WTC11 (cell line): ENCODE results near the gene PRKCE. TPM values are rescaled to one million over a fixed set of nuclear protein-coding genes. Genes with fewer than 3 reads are reported as not detected.

Experiments
- ATAC-seq: fragments of 200-7000 bp; cut with Tn5 transposase; 2 replicates; pipeline ENCODE4 v1.10.0; 2021; ENCODE audit warnings: mild to moderate bottlenecking, moderate library complexity
- CTCF ChIA-PET: fragments of 300-600 bp; sonication (Branson Sonifier 250); formaldehyde crosslinking; loops from one replicate; lab custom pipeline; 2021; ENCODE audit warnings: antibody characterized with exemption; lab: Charles Lee
- POLR2A ChIA-PET: fragments of 350-600 bp; sonication (Branson Sonifier 250); formaldehyde crosslinking; loops from one replicate; lab custom pipeline; 2021; ENCODE audit warnings: antibody characterized with exemption; lab: Charles Lee
- DNase-seq: peaks from one replicate; pipeline ENCODE4 v3.0.0; 2021; ENCODE audit warnings: low spot score
- H3K27ac Mint-ChIP-seq: 2 replicates; pipeline ENCODE4 v1.8.0; 2021; ENCODE audit warnings: mixed read lengths
- H3K27me3 Mint-ChIP-seq: 2 replicates; pipeline ENCODE4 v1.8.0; 2021; ENCODE audit warnings: low read depth, mild to moderate bottlenecking, moderate library complexity, mixed read lengths
- H3K36me3 Mint-ChIP-seq: 2 replicates; pipeline ENCODE4 v1.8.0; 2021; ENCODE audit warnings: mixed read lengths
- H3K4me1 Mint-ChIP-seq: 2 replicates; pipeline ENCODE4 v1.8.0; 2022; ENCODE audit warnings: mixed read lengths
- H3K4me3 Mint-ChIP-seq: 2 replicates; pipeline ENCODE4 v1.8.0; 2021; ENCODE audit warnings: mild to moderate bottlenecking, moderate library complexity, mixed read lengths
- H3K9me3 Mint-ChIP-seq: 2 replicates; pipeline ENCODE4 v1.8.0; 2021; ENCODE audit warnings: mixed read lengths
- ELF4 ChIP-seq: sonication (generic); formaldehyde crosslinking; IDR thresholded peaks from 2 replicates; pipeline ENCODE4 v1.8.1; 2022; ENCODE audit warnings: low read depth, mild to moderate bottlenecking, moderate library complexity, missing genetic modification reagents
- ESRRA ChIP-seq: sonication (generic); formaldehyde crosslinking; IDR thresholded peaks from 2 replicates; pipeline ENCODE4 v1.8.1; 2022; ENCODE audit warnings: mild to moderate bottlenecking, missing genetic modification reagents, borderline replicate concordance
- ETV6 ChIP-seq: sonication (generic); formaldehyde crosslinking; IDR thresholded peaks from 2 replicates; pipeline ENCODE4 v1.8.1; 2022; ENCODE audit warnings: mild to moderate bottlenecking, missing genetic modification reagents
- FOXK1 ChIP-seq: sonication (generic); formaldehyde crosslinking; IDR thresholded peaks from 2 replicates; pipeline ENCODE4 v1.8.0; 2022; ENCODE audit warnings: mild to moderate bottlenecking, moderate library complexity, missing genetic modification reagents
- JAZF1 ChIP-seq: fragments of 250-450 bp; sonication (Bioruptor Pico); IDR thresholded peaks from 2 replicates; pipeline ENCODE4 v1.9.0; 2021; ENCODE audit warnings: moderate library complexity, mild to moderate bottlenecking, inconsistent platforms
- NFE2L1 ChIP-seq: sonication (generic); formaldehyde crosslinking; IDR thresholded peaks from 2 replicates; pipeline ENCODE4 v1.8.1; 2023; ENCODE audit warnings: missing genetic modification reagents
- OVOL2 ChIP-seq: fragments of 250-450 bp; sonication (Bioruptor Pico); IDR thresholded peaks from 2 replicates; pipeline ENCODE4 v1.9.0; 2021; ENCODE audit warnings: mild to moderate bottlenecking, borderline replicate concordance
- SMAD4 ChIP-seq: sonication (generic); formaldehyde crosslinking; IDR thresholded peaks from 2 replicates; pipeline ENCODE4 v1.8.0; 2022; ENCODE audit warnings: mild to moderate bottlenecking, missing genetic modification reagents
- ZNF232 ChIP-seq: sonication (generic); formaldehyde crosslinking; IDR thresholded peaks from 2 replicates; pipeline ENCODE4 v1.8.0; 2022; ENCODE audit warnings: mild to moderate bottlenecking, missing genetic modification reagents
- ZNF425 ChIP-seq: fragments of 250-450 bp; sonication (Bioruptor Pico); conservative IDR thresholded peaks from 2 replicates; pipeline ENCODE4 v1.9.0; 2021; ENCODE audit warnings: mild to moderate bottlenecking
- ZSCAN18 ChIP-seq: fragments of 250-450 bp; sonication (Bioruptor Pico); IDR thresholded peaks from 2 replicates; pipeline ENCODE4 v2.1.2; 2022; ENCODE audit warnings: mild to moderate bottlenecking, moderate library complexity
- total RNA-seq: library from RNA; stranded (reverse); gene quantifications from 3 replicates; pipeline ENCODE4 v1.2.3, GENCODE V29; 2021
- TF ChIP-seq, protein P1 (sequence below): sonication (generic); formaldehyde crosslinking; IDR thresholded peaks from 2 replicates; pipeline ENCODE4 v1.8.0; 2022; ENCODE audit warnings: mild to moderate bottlenecking, missing genetic modification reagents
- TF ChIP-seq, protein P2 (sequence below): sonication (generic); formaldehyde crosslinking; conservative IDR thresholded peaks from 2 replicates; pipeline ENCODE4 v1.8.1; 2022; ENCODE audit warnings: mild to moderate bottlenecking, missing genetic modification reagents
- TF ChIP-seq, protein P3 (sequence below): fragments of 250-450 bp; sonication (Bioruptor Pico); IDR thresholded peaks from 2 replicates; pipeline ENCODE4 v1.8.0; 2021; ENCODE audit warnings: mild to moderate bottlenecking
- TF ChIP-seq, protein P4 (sequence below): sonication (generic); formaldehyde crosslinking; IDR thresholded peaks from 2 replicates; pipeline ENCODE4 v1.8.0; 2023; ENCODE audit warnings: missing genetic modification reagents, mild to moderate bottlenecking, borderline replicate concordance
- TF ChIP-seq, protein P5 (sequence below): fragments of 250-450 bp; sonication (Bioruptor Pico); IDR thresholded peaks from 2 replicates; pipeline ENCODE4 v1.9.0; 2021; ENCODE audit warnings: mild to moderate bottlenecking, borderline replicate concordance

Gene PRKCE
- total RNA-seq, 1 experiment from 2014 or later = 5.8 TPM

GRCh38 chr2:45833968-45834344 is 182.5 kb downstream of the PRKCE start:
- Mint-ChIP-seq H3K36me3 (peaks cover 14% of the 10 kb centered on the region), H3K4me1 (peaks cover 18% of the 10 kb centered on the region), H3K4me3 (no peak overlapping the region), H3K9me3 (peaks cover 21% of the 10 kb centered on the region), H3K27ac (no peak overlapping the region; the same call in 1 of the 2 replicates), H3K27me3 (no peaks in the 10 kb centered on the region; the same call in 1 of the 2 replicates)
- CTCF ChIA-PET = interaction anchor here (1.3 to 1.5 kb wide), 2 partner anchors 55 to 109 kb away, joined by 3 to 11 read pairs; no protein-coding TSS in a partner anchor
- TF ChIP-seq, protein P1, sequence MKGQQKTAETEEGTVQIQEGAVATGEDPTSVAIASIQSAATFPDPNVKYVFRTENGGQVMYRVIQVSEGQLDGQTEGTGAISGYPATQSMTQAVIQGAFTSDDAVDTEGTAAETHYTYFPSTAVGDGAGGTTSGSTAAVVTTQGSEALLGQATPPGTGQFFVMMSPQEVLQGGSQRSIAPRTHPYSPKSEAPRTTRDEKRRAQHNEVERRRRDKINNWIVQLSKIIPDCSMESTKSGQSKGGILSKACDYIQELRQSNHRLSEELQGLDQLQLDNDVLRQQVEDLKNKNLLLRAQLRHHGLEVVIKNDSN = no peak
- TF ChIP-seq, protein P2, sequence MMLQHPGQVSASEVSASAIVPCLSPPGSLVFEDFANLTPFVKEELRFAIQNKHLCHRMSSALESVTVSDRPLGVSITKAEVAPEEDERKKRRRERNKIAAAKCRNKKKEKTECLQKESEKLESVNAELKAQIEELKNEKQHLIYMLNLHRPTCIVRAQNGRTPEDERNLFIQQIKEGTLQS (CRISPR knock-in tag) = no peak
- TF ChIP-seq FOXK1 (CRISPR knock-in tag) (no peak), ZNF425 (CRISPR knock-in tag) (no peak), ZNF232 (CRISPR knock-in tag) (no peak)
- POLR2A ChIA-PET = no interaction called here
- DNase-seq (no peak), ATAC-seq (no peak)

- ChIA-PET CTCF (interaction anchor here (0.6 to 1.5 kb wide), 2 partner anchors 56 to 623 kb away, joined by 3 to 11 read pairs; no protein-coding TSS in a partner anchor), POLR2A (no interaction called here)
- H3K27me3 Mint-ChIP-seq = no peaks in the 10 kb centered on the region; the same call in 1 of the 2 replicates
These were observed 182.9 kb downstream of the PRKCE start for GRCh38 chr2:45834372-45834771.

DNA sequence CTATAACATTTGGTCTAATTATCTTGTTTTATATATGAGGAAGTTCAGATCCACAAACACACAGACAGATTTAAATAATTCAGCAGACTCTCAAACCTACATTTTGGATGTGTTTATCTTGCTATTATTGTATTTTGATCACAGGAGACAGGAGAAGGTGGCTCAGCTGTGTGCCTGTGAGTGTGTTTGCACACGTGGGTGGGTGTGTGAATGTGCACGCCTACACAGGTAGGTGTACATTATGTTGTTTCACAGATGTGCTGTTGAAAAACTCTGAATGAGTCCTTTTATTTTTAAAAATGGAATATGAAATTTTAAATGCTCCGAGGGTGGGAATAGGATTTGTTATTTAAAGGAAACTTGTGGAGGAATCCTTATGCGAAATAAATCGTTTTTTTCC is 183.4 kb downstream of the PRKCE start:
- Mint-ChIP-seq H3K4me1 (peaks cover 18% of the 10 kb centered on the region), H3K4me3 (no peak overlapping the region), H3K27ac (no peak overlapping the region), H3K36me3 (peaks cover 14% of the 10 kb centered on the region), H3K9me3 (peaks cover 16% of the 10 kb centered on the region), H3K27me3 (no peaks in the 10 kb centered on the region; the same call in 1 of the 2 replicates)
- CTCF ChIA-PET = interaction anchor here (0.6 to 1.6 kb wide), 4 partner anchors 11 to 624 kb away, joined by 3 to 11 read pairs (median 3); no protein-coding TSS in a partner anchor
- POLR2A ChIA-PET = no interaction called here
- no peak for DNase-seq
- no peak for ATAC-seq
- TF ChIP-seq, protein P3, sequence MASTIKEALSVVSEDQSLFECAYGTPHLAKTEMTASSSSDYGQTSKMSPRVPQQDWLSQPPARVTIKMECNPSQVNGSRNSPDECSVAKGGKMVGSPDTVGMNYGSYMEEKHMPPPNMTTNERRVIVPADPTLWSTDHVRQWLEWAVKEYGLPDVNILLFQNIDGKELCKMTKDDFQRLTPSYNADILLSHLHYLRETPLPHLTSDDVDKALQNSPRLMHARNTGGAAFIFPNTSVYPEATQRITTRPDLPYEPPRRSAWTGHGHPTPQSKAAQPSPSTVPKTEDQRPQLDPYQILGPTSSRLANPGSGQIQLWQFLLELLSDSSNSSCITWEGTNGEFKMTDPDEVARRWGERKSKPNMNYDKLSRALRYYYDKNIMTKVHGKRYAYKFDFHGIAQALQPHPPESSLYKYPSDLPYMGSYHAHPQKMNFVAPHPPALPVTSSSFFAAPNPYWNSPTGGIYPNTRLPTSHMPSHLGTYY (CRISPR knock-in tag) = no peak
- no peak for TF ChIP-seq FOXK1 (CRISPR knock-in tag)
- TF ChIP-seq, protein P4, sequence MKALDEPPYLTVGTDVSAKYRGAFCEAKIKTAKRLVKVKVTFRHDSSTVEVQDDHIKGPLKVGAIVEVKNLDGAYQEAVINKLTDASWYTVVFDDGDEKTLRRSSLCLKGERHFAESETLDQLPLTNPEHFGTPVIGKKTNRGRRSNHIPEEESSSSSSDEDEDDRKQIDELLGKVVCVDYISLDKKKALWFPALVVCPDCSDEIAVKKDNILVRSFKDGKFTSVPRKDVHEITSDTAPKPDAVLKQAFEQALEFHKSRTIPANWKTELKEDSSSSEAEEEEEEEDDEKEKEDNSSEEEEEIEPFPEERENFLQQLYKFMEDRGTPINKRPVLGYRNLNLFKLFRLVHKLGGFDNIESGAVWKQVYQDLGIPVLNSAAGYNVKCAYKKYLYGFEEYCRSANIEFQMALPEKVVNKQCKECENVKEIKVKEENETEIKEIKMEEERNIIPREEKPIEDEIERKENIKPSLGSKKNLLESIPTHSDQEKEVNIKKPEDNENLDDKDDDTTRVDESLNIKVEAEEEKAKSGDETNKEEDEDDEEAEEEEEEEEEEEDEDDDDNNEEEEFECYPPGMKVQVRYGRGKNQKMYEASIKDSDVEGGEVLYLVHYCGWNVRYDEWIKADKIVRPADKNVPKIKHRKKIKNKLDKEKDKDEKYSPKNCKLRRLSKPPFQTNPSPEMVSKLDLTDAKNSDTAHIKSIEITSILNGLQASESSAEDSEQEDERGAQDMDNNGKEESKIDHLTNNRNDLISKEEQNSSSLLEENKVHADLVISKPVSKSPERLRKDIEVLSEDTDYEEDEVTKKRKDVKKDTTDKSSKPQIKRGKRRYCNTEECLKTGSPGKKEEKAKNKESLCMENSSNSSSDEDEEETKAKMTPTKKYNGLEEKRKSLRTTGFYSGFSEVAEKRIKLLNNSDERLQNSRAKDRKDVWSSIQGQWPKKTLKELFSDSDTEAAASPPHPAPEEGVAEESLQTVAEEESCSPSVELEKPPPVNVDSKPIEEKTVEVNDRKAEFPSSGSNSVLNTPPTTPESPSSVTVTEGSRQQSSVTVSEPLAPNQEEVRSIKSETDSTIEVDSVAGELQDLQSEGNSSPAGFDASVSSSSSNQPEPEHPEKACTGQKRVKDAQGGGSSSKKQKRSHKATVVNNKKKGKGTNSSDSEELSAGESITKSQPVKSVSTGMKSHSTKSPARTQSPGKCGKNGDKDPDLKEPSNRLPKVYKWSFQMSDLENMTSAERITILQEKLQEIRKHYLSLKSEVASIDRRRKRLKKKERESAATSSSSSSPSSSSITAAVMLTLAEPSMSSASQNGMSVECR (CRISPR knock-in tag) = no peak
- no peak for TF ChIP-seq ESRRA (CRISPR knock-in tag)
- TF ChIP-seq ETV6 (CRISPR knock-in tag) = no peak
- TF ChIP-seq, protein P5, sequence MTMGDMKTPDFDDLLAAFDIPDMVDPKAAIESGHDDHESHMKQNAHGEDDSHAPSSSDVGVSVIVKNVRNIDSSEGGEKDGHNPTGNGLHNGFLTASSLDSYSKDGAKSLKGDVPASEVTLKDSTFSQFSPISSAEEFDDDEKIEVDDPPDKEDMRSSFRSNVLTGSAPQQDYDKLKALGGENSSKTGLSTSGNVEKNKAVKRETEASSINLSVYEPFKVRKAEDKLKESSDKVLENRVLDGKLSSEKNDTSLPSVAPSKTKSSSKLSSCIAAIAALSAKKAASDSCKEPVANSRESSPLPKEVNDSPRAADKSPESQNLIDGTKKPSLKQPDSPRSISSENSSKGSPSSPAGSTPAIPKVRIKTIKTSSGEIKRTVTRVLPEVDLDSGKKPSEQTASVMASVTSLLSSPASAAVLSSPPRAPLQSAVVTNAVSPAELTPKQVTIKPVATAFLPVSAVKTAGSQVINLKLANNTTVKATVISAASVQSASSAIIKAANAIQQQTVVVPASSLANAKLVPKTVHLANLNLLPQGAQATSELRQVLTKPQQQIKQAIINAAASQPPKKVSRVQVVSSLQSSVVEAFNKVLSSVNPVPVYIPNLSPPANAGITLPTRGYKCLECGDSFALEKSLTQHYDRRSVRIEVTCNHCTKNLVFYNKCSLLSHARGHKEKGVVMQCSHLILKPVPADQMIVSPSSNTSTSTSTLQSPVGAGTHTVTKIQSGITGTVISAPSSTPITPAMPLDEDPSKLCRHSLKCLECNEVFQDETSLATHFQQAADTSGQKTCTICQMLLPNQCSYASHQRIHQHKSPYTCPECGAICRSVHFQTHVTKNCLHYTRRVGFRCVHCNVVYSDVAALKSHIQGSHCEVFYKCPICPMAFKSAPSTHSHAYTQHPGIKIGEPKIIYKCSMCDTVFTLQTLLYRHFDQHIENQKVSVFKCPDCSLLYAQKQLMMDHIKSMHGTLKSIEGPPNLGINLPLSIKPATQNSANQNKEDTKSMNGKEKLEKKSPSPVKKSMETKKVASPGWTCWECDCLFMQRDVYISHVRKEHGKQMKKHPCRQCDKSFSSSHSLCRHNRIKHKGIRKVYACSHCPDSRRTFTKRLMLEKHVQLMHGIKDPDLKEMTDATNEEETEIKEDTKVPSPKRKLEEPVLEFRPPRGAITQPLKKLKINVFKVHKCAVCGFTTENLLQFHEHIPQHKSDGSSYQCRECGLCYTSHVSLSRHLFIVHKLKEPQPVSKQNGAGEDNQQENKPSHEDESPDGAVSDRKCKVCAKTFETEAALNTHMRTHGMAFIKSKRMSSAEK (CRISPR knock-in tag) = no peak
- no peak for TF ChIP-seq JAZF1 (CRISPR knock-in tag)

More at GRCh38 chr2:45834372-45834771, 182.9 kb downstream of the PRKCE start:
- H3K4me1 Mint-ChIP-seq = peaks cover 18% of the 10 kb centered on the region
- ATAC-seq = no peak
- no peak overlapping the region for H3K27ac Mint-ChIP-seq
- no peak for DNase-seq
- peaks cover 17% of the 10 kb centered on the region for H3K9me3 Mint-ChIP-seq
- H3K4me3 Mint-ChIP-seq = no peak overlapping the region
- TF ChIP-seq ZSCAN18 (no peak), OVOL2 (no peak), NFE2L1 (no peak), SMAD4 (CRISPR knock-in tag) (no peak), ELF4 (no peak)
- peaks cover 14% of the 10 kb centered on the region for H3K36me3 Mint-ChIP-seq
